ENCODE results near the gene FAU. TPM values are rescaled to one million over a fixed set of nuclear protein-coding genes. Genes with fewer than 3 reads are reported as not detected.

The FAU gene
- total and polyA plus RNA-seq, 9 of the 15 experiments (the other 6 are each of a cell fraction or from before 2014, with no cell fraction given) = 433 to 1,827 (median 942) TPM

GRCh38 chr11:65083834-65084597, 37.9 kb downstream of the FAU start, which contains the start of the genes CDCA5 and ZFPL1 (continued):
- TF ChIP-seq RBBP5 (IDR thresholded peaks at IDR 0.05; ENCODE audit: borderline replicate concordance, insufficient read depth, low read length, poor library complexity, severe bottlenecking) (peak; percentile 84), PRDM10 (IDR thresholded peaks at IDR 0.05; ENCODE audit: partially characterized antibody) (peak; percentile 30), BRF1 (IDR thresholded peaks at IDR 0.05; ENCODE audit: borderline replicate concordance, extremely low read depth, insufficient read length) (no peak), NFATC3 (IDR thresholded peaks at IDR 0.05) (no peak), FOXJ3 (CRISPR knock-in tag; IDR thresholded peaks at IDR 0.05) (no peak), MLLT1 (IDR thresholded peaks at IDR 0.05) (peak; percentile 14 to 36; a peak in 2 of 4 replicates), TBP (optimal IDR thresholded peaks at IDR 0.05; ENCODE audit: low read depth, low read length) (peak; percentile 50), SMARCC2 (IDR thresholded peaks at IDR 0.05; ENCODE audit: low read depth) (no peak), HEY1 (CRISPR knock-in tag; IDR thresholded peaks at IDR 0.05; ENCODE audit: borderline replicate concordance) (no peak), ATF2 (CRISPR knock-in tag; IDR thresholded peaks at IDR 0.05) (no peak), YY1 (IDR thresholded peaks at IDR 0.05; ENCODE audit: borderline replicate concordance in 1 of 3, control insufficient read depth in 1 of 3, extremely low read depth in 1 of 3, insufficient read depth in 3 of 3, insufficient read length in 1 of 3, insufficient replicate concordance in 2 of 3, low read depth in 1 of 3, low read length in 2 of 3) (peak in 2 of 3 experiments; percentile 71 to 83), CREB3 (tag; conservative IDR thresholded peaks at IDR 0.05; ENCODE audit: low read depth) (no peak), HBP1 (CRISPR knock-in tag; IDR thresholded peaks at IDR 0.05) (0 out of 2 replicates have a peak, but pooled peaks have one; percentile 19), SMAD4 (CRISPR knock-in tag; conservative IDR thresholded peaks at IDR 0.05) (peak; percentile 77), ZC3H11A (IDR thresholded peaks at IDR 0.05; ENCODE audit: low read depth, low read length) (no peak)
